ENCODE data around the gene WNT16.
A peak's percentile ranks its signal among the peaks of the same experiment; 100 is the strongest.

The WNT16 gene

DNA sequence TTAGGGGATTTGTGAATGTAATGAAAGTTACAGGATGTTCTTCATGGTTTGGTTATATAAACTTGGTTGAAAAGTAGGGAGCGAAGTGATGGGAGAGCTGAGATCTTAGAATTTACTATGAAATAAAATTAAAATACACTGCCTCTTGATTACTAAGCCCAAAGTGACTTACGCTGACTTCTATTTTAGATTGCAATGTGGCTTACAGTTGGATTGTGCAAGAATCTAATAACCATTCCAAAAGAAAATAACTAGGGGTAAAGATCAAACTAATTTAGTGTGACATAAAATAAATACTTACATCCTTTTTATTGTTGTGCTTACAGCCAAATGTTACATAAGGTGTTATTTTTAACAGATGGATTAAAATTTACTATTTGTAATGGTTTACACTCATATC lies 15.3 kb downstream of the WNT16 start:
- no peak for DNase-seq (ENCODE audit: low read depth)
- TF ChIP-seq, protein P1, sequence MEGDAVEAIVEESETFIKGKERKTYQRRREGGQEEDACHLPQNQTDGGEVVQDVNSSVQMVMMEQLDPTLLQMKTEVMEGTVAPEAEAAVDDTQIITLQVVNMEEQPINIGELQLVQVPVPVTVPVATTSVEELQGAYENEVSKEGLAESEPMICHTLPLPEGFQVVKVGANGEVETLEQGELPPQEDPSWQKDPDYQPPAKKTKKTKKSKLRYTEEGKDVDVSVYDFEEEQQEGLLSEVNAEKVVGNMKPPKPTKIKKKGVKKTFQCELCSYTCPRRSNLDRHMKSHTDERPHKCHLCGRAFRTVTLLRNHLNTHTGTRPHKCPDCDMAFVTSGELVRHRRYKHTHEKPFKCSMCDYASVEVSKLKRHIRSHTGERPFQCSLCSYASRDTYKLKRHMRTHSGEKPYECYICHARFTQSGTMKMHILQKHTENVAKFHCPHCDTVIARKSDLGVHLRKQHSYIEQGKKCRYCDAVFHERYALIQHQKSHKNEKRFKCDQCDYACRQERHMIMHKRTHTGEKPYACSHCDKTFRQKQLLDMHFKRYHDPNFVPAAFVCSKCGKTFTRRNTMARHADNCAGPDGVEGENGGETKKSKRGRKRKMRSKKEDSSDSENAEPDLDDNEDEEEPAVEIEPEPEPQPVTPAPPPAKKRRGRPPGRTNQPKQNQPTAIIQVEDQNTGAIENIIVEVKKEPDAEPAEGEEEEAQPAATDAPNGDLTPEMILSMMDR (IDR thresholded peaks at IDR 0.05; ENCODE audit: insufficient read depth, low read depth, low read length, missing control alignments): no peak
- H3K4me3 ChIP-seq (ENCODE audit: low read depth, low read length): no peak overlapping the region

DNA sequence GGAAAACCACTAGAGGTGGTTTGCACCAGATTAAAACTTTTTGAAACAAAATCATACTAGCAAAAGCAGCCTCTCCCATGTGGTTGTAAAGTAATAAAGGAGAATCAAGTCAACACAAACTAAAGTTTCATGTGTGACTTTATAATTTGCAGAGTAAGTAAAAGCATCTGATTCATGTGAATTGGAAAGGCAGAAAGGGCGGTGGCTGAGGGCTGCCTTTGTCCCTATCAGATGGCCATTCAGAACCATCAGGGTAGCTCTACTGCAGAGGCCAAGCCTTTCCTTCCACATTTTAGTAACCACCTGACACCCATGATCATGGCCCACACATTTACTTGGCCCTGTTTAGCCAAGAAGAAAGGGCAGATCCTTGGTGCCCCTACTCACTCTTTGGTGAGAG lies 15.7 kb downstream of the WNT16 start:
- TF ChIP-seq, protein P1 (IDR thresholded peaks at IDR 0.05; ENCODE audit: insufficient read depth, low read depth, low read length, missing control alignments): no peak
- no peak for DNase-seq (ENCODE audit: low read depth)
- no peak overlapping the region for H3K4me3 ChIP-seq (ENCODE audit: low read depth, low read length)

DNA sequence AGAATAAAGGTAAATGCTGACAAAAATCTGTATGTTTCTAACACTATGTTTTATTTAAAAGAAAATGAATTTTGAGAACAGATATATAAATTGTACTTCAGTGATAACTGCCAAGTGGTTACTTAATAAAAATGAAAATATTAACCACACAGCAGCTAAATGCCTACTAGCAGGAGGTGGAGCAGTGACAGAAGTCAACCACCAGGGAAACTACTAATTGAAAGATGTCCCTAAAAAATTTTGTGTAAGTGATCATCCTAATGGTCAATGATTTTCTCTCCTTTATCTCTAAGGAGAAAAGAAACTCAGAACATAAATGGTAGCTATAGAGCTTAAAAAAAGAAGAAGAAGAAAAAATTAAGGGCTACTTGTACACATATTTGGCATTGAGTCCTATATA lies 22.9 kb downstream of the WNT16 start:
- TF ChIP-seq, protein P1 (IDR thresholded peaks at IDR 0.05; ENCODE audit: insufficient read depth, low read depth, low read length, missing control alignments): no peak
- H3K4me3 ChIP-seq (ENCODE audit: low read depth, low read length): no peak overlapping the region
- DNase-seq (ENCODE audit: low read depth): no peak

DNA sequence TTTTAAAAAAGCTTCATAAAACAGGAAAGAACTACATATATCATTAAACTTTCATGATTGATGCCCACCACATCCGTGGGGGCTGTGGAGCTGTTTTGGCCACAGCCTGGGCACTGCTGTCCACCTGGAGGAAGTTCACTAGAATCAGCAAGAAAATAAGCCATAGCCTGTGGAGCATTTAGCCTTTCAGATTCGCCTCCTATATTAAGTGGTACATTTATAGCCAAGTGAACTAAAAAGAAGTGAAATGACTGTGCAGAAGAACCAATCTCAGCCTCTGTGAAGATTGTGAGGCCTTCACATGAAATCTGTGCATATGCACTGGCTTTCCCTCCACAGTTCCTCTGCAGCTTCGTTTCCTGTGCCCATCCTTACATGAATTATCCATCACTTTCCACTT lies 23.5 kb downstream of the WNT16 start:
- TF ChIP-seq, protein P1 (IDR thresholded peaks at IDR 0.05; ENCODE audit: insufficient read depth, low read depth, low read length, missing control alignments): no peak
- DNase-seq (ENCODE audit: low read depth): peak; percentile 49
- H3K4me3 ChIP-seq (ENCODE audit: low read depth, low read length): no peak overlapping the region

DNA sequence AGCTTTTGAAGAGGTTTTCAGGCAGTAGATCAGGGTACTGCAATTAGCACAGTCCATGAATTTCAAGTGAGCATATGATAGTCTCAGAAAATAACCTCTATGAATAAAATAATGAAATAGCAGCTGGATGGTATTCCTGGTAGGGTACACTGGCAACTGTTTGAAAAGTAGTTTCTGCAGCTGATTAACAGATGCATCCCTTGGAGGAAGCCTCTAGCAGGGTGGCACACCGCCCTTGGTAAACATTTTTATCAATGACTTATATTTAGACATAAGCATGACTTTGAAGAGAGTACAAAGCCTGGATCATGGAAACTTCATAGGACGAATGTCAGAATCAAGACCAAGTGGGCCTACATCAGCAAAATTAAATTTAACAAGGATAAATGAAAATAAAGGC lies 26.8 kb downstream of the WNT16 start:
- TF ChIP-seq, protein P1 (IDR thresholded peaks at IDR 0.05; ENCODE audit: insufficient read depth, low read depth, low read length, missing control alignments): no peak
- H3K4me3 ChIP-seq (ENCODE audit: low read depth, low read length): no peak overlapping the region
- DNase-seq (ENCODE audit: low read depth): no peak

DNA sequence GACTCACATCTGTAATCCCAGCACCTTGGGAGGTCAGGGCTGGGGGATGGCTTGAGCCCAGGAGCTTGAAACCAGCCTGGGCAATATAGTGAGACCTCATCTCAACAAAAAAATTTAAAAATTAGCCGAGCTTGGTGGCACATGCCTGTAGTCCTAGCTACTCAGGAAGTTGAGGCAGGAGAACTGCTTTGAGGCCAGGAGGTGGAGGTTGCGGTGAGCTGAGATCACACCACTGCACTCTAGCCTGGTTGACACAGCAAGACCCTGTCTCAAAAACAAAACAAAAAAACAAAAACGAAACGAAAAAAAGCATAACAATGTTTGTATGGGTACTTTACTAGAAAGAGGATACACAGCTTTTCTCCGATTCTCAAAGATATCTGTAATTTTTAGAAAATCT lies 31.8 kb downstream of the WNT16 start:
- TF ChIP-seq, protein P1 (IDR thresholded peaks at IDR 0.05; ENCODE audit: insufficient read depth, low read depth, low read length, missing control alignments): no peak
- DNase-seq (ENCODE audit: low read depth): no peak
- H3K4me3 ChIP-seq (ENCODE audit: low read depth, low read length): no peak overlapping the region

DNA sequence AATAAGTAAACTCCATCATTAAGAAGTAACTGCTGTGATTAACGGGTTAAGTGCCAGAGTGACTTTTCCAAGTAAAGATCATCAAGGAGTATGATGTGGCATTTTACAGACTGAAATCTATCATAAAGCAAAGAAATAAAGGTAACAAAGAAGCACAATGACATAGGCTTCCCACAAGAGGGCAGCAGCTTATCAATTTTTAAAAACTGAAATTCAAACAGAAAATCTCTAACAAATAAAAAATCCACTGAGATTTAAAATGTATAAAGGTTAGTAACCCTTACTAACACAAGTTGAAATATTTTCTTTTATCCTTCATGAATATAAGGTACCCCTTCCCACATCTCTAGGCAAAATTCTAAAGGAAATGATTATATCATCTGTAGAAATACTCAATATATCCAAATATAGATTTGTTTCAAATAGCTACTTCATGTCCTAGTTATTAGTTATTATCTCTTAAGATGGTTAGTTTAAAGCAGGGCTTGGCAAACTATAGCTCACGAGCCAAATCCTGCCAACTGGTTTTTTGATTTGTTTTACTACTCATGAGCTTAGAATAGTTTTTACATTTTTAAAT lies 38.1 kb downstream of the WNT16 start:
- H3K4me3 ChIP-seq (ENCODE audit: low read depth, low read length): no peak overlapping the region
- peak; percentile 56 for DNase-seq (ENCODE audit: low read depth)
- TF ChIP-seq, protein P1 (IDR thresholded peaks at IDR 0.05; ENCODE audit: insufficient read depth, low read depth, low read length, missing control alignments): peak; percentile 47

All from GM12865 (cell line).